Uterus (tissue), 2 donors: ENCODE data around the gene ZNF516.

Experiments used
- CTCF ChIP-seq, 4 experiments: fragments of 200-600 bp in 2 of 4; fragments of 450-650 bp in 2 of 4; sonication (generic) in 2 of 4; IDR thresholded peaks; one replicate each; pipeline ENCODE4 v1.5.1; 2016 to 2019; ENCODE audit warnings: antibody characterized with exemption in 4 of 4, mild to moderate bottlenecking in 2 of 4, moderate library complexity in 1 of 4
- POLR2A ChIP-seq, 2 donors: fragments of 450-650 bp; IDR thresholded peaks; one replicate each; pipeline ENCODE4 v1.6.1; 2016; ENCODE audit warnings: antibody characterized with exemption in 2 of 2, mild to moderate bottlenecking in 1 of 2, moderate library complexity in 1 of 2

DNA sequence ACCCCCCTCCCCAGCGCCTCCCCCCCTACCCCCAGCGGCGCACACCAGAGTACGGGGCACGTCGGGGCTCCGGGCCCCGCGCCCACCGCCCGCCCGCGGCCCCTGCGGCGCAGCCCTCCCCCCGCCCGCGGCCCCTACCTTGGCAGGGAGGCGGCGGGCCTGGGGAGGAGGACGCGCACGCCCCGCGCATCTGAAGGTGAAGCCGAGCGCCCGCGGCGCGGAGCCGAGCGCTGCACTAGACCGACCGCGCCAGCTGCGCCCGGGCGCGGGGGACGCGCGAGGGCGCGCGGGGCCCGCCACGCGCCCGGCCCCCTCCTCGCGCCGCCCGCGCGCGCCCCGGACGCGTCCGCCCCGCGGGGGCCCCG lies at the start of gene ZNF516:
- TF ChIP-seq CTCF (IDR thresholded peaks at IDR 0.05) (no peak), POLR2A (IDR thresholded peaks at IDR 0.05) (no peak)
